A549 (cell line): ENCODE results near the gene RNF207. TPM values are rescaled to one million over a fixed set of nuclear protein-coding genes. Genes with fewer than 3 reads are reported as not detected.

Experiments
- ATAC-seq, 2 experiments: fragments of 200-7000 bp in 1 of 2; fragments of >200 bp in 1 of 2; cut with Nextera tagmentation in 1 of 2; cut with Tn5 transposase in 1 of 2; 3 replicates each; pipeline versions ENCODE4 v1.8.0 to v1.9.1; 2018 to 2020; ENCODE audit warnings: mild to moderate bottlenecking in 1 of 2, moderate library complexity in 1 of 2
- CTCF ChIA-PET: fragments of 300-600 bp; sonication (Branson Sonifier 250); formaldehyde crosslinking; extraction: SDS; loops from one replicate; lab custom pipeline; 2021; ENCODE audit warnings: antibody characterized with exemption, inconsistent platforms; lab: Yijun Ruan, JAX
- POLR2A ChIA-PET: fragments of 350-600 bp; formaldehyde crosslinking; extraction: SDS; loops from one replicate; lab custom pipeline; 2021; ENCODE audit warnings: antibody characterized with exemption, inconsistent platforms; lab: Yijun Ruan, JAX
- DNase-seq, 2 experiments: peaks; one replicate each; pipeline versions ENCODE4 v3.0.0 to v3.0.0-alpha.2; 2011 to 2016; ENCODE audit warnings: low read depth in 1 of 2, low spot score in 1 of 2
- FAIRE-seq: peaks from 2 replicates; lab custom pipeline; 2011; peaks lifted over from hg19 to GRCh38; lab: Jason Lieb, UNC
- H3K27ac ChIP-seq, 2 experiments: fragments of >200 bp; sonication (Bioruptor Twin); formaldehyde crosslinking; 3 replicates each; pipeline ENCODE4 v1.5.1; 2016 to 2017
- H3K4me1 ChIP-seq: fragments of >200 bp; sonication (Bioruptor Twin); formaldehyde crosslinking; 3 replicates; pipeline ENCODE4 v1.6.1; 2016
- H3K4me2 ChIP-seq: fragments of >200 bp; sonication (Bioruptor Twin); formaldehyde crosslinking; 3 replicates; pipeline ENCODE4 v1.6.1; 2016
- H3K4me3 ChIP-seq: fragments of >200 bp; sonication (Bioruptor Twin); formaldehyde crosslinking; 3 replicates; pipeline ENCODE4 v1.5.1; 2016
- H3K9me3 ChIP-seq: fragments of >200 bp; sonication (Bioruptor Twin); formaldehyde crosslinking; 3 replicates; pipeline ENCODE4 v1.6.1; 2016
- BHLHE40 ChIP-seq: IDR thresholded peaks from 2 replicates; pipeline ENCODE4 v1.6.1; 2012; ENCODE audit warnings: low read depth, low read length, inconsistent platforms
- CHD2 ChIP-seq: fragments of 150-350 bp; IDR thresholded peaks from 2 replicates; pipeline ENCODE4 v1.6.1; 2014; ENCODE audit warnings: low read length; ENCODE audit not compliant: partially characterized antibody
- CHD4 ChIP-seq: fragments of 200-600 bp; sonication (generic); IDR thresholded peaks from 2 replicates; pipeline ENCODE4 v1.6.1; 2016; ENCODE audit warnings: antibody characterized with exemption, mild to moderate bottlenecking, borderline replicate concordance
- EHF ChIP-seq: fragments of 250-450 bp; sonication (Bioruptor Pico); IDR thresholded peaks from 2 replicates; pipeline ENCODE4 v1.5.0; 2020; ENCODE audit warnings: mild to moderate bottlenecking
- EP300 ChIP-seq, 2 experiments: fragments of >200 bp; sonication (Bioruptor Twin); formaldehyde crosslinking; IDR thresholded peaks; 2 replicates in 1 of 2; 3 replicates in 1 of 2; pipeline ENCODE4 v1.6.1; 2016 to 2017
- FOSL2 ChIP-seq, 2 experiments: fragments of 450-650 bp in 1 of 2; fragments of >200 bp in 1 of 2; sonication (Bioruptor Twin) in 1 of 2; formaldehyde crosslinking; IDR thresholded peaks; 2 replicates each; pipeline versions ENCODE4 v1.5.0 to v1.6.1; 2016 to 2020; ENCODE audit warnings: mild to moderate bottlenecking in 1 of 2, moderate library complexity in 1 of 2
- HMGXB4 ChIP-seq: fragments of 250-450 bp; sonication (Bioruptor Pico); IDR thresholded peaks from 2 replicates; pipeline ENCODE4 v1.5.0; 2021; ENCODE audit warnings: mild to moderate bottlenecking, moderate library complexity, borderline replicate concordance
- HOXA7 ChIP-seq: fragments of 250-450 bp; sonication (Bioruptor Pico); IDR thresholded peaks from 2 replicates; pipeline ENCODE4 v1.5.0; 2020; ENCODE audit warnings: mild to moderate bottlenecking, moderate library complexity
- HOXB13 ChIP-seq: fragments of 250-450 bp; sonication (Bioruptor Pico); IDR thresholded peaks from 2 replicates; pipeline ENCODE4 v1.5.0; 2020; ENCODE audit warnings: low read depth, mild to moderate bottlenecking, moderate library complexity
- JUN ChIP-seq, 2 experiments: fragments of >200 bp; sonication (Bioruptor Twin); formaldehyde crosslinking; IDR thresholded peaks; 2 replicates in 1 of 2; 3 replicates in 1 of 2; pipeline ENCODE4 v1.6.1; 2016 to 2017
- KDM1A ChIP-seq: fragments of 200-600 bp; sonication (generic); IDR thresholded peaks from 2 replicates; pipeline ENCODE4 v1.6.1; 2016; ENCODE audit warnings: low read depth, mild to moderate bottlenecking
- KDM5A ChIP-seq: fragments of 200-600 bp; sonication (generic); IDR thresholded peaks from 2 replicates; pipeline ENCODE4 v1.6.1; 2016; ENCODE audit warnings: antibody characterized with exemption, mild to moderate bottlenecking
- MAFK ChIP-seq: fragments of 450-650 bp; IDR thresholded peaks from 2 replicates; pipeline ENCODE4 v1.6.1; 2014; ENCODE audit not compliant: partially characterized antibody
- MAZ ChIP-seq: fragments of 150-350 bp; IDR thresholded peaks from 2 replicates; pipeline ENCODE4 v1.6.1; 2014; ENCODE audit warnings: antibody characterized with exemption, low read depth, low read length, borderline replicate concordance
- MYC ChIP-seq: IDR thresholded peaks from 2 replicates; pipeline ENCODE4 v1.6.1; 2012; ENCODE audit warnings: mild to moderate bottlenecking, inconsistent platforms, low read length, improper control_type of control experiment, borderline replicate concordance
- NFE2L2 ChIP-seq: fragments of 150-350 bp; conservative IDR thresholded peaks from 2 replicates; pipeline ENCODE4 v1.6.1; 2014; ENCODE audit warnings: low read length
- NR3C1 ChIP-seq: fragments of >200 bp; sonication (Bioruptor Twin); formaldehyde crosslinking; IDR thresholded peaks from 3 replicates; pipeline ENCODE4 v1.6.1; 2017
- PHF8 ChIP-seq: fragments of 200-600 bp; sonication (generic); IDR thresholded peaks from 2 replicates; pipeline ENCODE4 v1.6.1; 2016; ENCODE audit warnings: low read depth, mild to moderate bottlenecking, antibody characterized with exemption, moderate library complexity, borderline replicate concordance
- POLR2A ChIP-seq: IDR thresholded peaks from 2 replicates; pipeline ENCODE4 v1.6.1; 2012; ENCODE audit warnings: mild to moderate bottlenecking, low read length
- POLR2AphosphoS2 ChIP-seq: conservative IDR thresholded peaks from 2 replicates; pipeline ENCODE4 v1.6.1; 2012; ENCODE audit warnings: low read length, improper control_type of control experiment, inconsistent platforms
- RAD21 ChIP-seq, 2 experiments: fragments of >200 bp in 1 of 2; sonication (Bioruptor Twin) in 1 of 2; formaldehyde crosslinking in 1 of 2; IDR thresholded peaks in 1 of 2; conservative IDR thresholded peaks in 1 of 2; 2 replicates in 1 of 2; 3 replicates in 1 of 2; pipeline ENCODE4 v1.6.1; 2012 to 2018; ENCODE audit warnings: inconsistent platforms in 1 of 2
- RNF2 ChIP-seq: fragments of 200-600 bp; sonication (generic); IDR thresholded peaks from 2 replicates; pipeline ENCODE4 v1.6.1; 2016; ENCODE audit warnings: low read depth, mild to moderate bottlenecking, antibody characterized with exemption, moderate library complexity, borderline replicate concordance
- ZC3H11A ChIP-seq: fragments of 450-650 bp; IDR thresholded peaks from 2 replicates; pipeline ENCODE4 v1.6.1; 2014; ENCODE audit warnings: antibody characterized with exemption, mild to moderate bottlenecking
- ZSCAN20 ChIP-seq: fragments of 250-450 bp; sonication (Bioruptor Pico); IDR thresholded peaks from 2 replicates; pipeline ENCODE4 v1.8.0; 2022; ENCODE audit warnings: mild to moderate bottlenecking, moderate library complexity
- WGBS: methylation state at CpG from one replicate; pipeline ENCODE4 v1.1.6; 2017; ENCODE audit errors: missing lambda C conversion rate; 5-methylcytosine and 5-hydroxymethylcytosine counted together
- polyA plus RNA-seq, 4 experiments: library from polyadenylated mRNA; depleted of rRNA in 3 of 4; stranded (reverse); fragments of >200 nt; fragmentation: RNase III in 1 of 4; extraction: RNeasy Plus Mini Kit Qiagen cat#74134 plus additional on column Dnase treatment in 1 of 4; gene quantifications; 2 replicates in 3 of 4; 3 replicates in 1 of 4; pipeline ENCODE4 v1.2.3, GENCODE V29; 2011 to 2017
- TF ChIP-seq, protein P1 (sequence below): IDR thresholded peaks from 2 replicates; pipeline ENCODE4 v1.6.1; 2012
- TF ChIP-seq, protein P2 (sequence below): fragments of >200 bp; sonication (Bioruptor Twin); formaldehyde crosslinking; IDR thresholded peaks from 2 replicates; pipeline ENCODE4 v1.6.1; 2016

Gene RNF207
- polyA plus RNA-seq, 2 of the 4 experiments (the other 2 are of a cell fraction) = 11.3 to 24.6 TPM

GRCh38 chr1:6163191-6163972 lies 42.5 kb upstream of the RNF207 start:
- Histone ChIP-seq H3K27ac (no peak overlapping the region), H3K4me1 (peaks cover 1% of the 10 kb centered on the region), H3K4me3 (no peak overlapping the region), H3K9me3 (no peaks in the 10 kb centered on the region), H3K4me2 (no peak overlapping the region)
- ChIA-PET CTCF (interaction anchor here (2.1 kb wide), 1 partner anchor 8 kb away, joined by 7 read pairs; no protein-coding TSS in a partner anchor), POLR2A (no interaction called here)
- DNase-seq = no peak
- no peak for TF ChIP-seq RNF2
- no peak for TF ChIP-seq MYC
- no peak for TF ChIP-seq PHF8
- no peak for ATAC-seq
- 59% methylated on average over 14 of the region's 15 CpGs for WGBS
- no peak for FAIRE-seq

DNA sequence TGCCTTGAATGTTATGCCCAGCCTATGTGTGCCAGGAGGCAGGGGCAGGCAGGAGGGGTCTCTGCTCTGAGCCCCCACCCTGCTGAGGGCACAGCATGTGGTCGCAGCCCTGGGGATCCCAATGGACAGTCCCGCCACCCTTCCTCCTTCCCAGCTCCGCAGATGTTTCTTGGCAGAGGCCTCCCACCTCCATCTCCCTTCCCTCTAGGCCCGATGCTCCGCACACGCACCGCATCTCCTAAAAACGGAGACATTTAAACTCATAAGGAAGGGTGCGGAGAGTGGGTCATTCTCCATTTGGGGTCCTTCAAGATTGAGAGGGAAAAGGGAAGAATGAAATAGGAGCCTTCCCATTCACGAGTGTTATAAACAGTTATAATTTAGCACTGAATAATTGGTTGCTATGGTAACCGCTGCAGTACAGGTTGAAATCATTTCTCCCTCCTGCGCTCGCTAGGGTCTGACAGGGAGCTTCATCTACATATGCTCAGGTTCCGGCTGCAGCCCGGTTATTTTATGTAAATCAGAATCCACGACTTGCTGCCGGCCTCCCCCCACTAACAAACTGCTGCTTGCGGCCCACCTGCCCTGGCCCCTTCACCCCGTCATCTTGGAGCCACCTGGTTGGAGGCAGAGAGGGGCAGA lies 41.8 kb upstream of the RNF207 start:
- no peak for FAIRE-seq

GRCh38 chr1:6165027-6165426 lies 40.9 kb upstream of the RNF207 start:
- Histone ChIP-seq H3K9me3 (no peaks in the 10 kb centered on the region), H3K27ac (no peak overlapping the region), H3K4me2 (no peak overlapping the region), H3K4me1 (no peaks in the 10 kb centered on the region), H3K4me3 (no peak overlapping the region)
- ChIA-PET CTCF (interaction anchor here (1.6 kb wide), 1 partner anchor 112 kb away, joined by 4 read pairs; no protein-coding TSS in a partner anchor), POLR2A (no interaction called here)
- FAIRE-seq (no peak), ATAC-seq (no peak), DNase-seq (no peak)
- no peak for TF ChIP-seq MYC
- TF ChIP-seq ZC3H11A = no peak
- no peak for TF ChIP-seq POLR2AphosphoS2
- no peak for TF ChIP-seq RAD21 (conservative IDR thresholded peaks at IDR 0.05 in 1 of 2, IDR thresholded peaks at IDR 0.05 in 1 of 2)
- TF ChIP-seq BHLHE40 = no peak
- no peak for TF ChIP-seq KDM1A
- TF ChIP-seq PHF8 = no peak
- TF ChIP-seq FOSL2 (IDR thresholded peaks at IDR 0.05) = no peak
- no peak for TF ChIP-seq FOSL2 (CRISPR knock-in tag; IDR thresholded peaks at IDR 0.05)
- no peak for TF ChIP-seq JUN (IDR thresholded peaks at IDR 0.05)
- TF ChIP-seq MAZ = no peak
- TF ChIP-seq EHF = no peak
- no peak for TF ChIP-seq HMGXB4 (CRISPR knock-in tag)
- TF ChIP-seq, protein P1, sequence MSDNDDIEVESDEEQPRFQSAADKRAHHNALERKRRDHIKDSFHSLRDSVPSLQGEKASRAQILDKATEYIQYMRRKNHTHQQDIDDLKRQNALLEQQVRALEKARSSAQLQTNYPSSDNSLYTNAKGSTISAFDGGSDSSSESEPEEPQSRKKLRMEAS = no peak
- no peak for TF ChIP-seq HOXA7 (CRISPR knock-in tag)
- 62% methylated on average over 4 of the region's 7 CpGs for WGBS

More for the DNA sequence above, 41.8 kb upstream of the RNF207 start:
- Histone ChIP-seq H3K27ac (no peak overlapping the region), H3K9me3 (no peaks in the 10 kb centered on the region), H3K4me3 (no peak overlapping the region), H3K4me2 (no peak overlapping the region), H3K4me1 (no peaks in the 10 kb centered on the region)
- DNase-seq = no peak
- no peak for ATAC-seq
- WGBS = 67% methylated on average over 19 of the region's 19 CpGs
- ChIA-PET CTCF (no interaction called here), POLR2A (no interaction called here)
- no peak for TF ChIP-seq NFE2L2
- TF ChIP-seq CHD4 = no peak
- no peak for TF ChIP-seq ZSCAN20
- no peak for TF ChIP-seq RNF2
- no peak for TF ChIP-seq POLR2A
- no peak for TF ChIP-seq MAFK
- TF ChIP-seq, protein P1 = no peak
- TF ChIP-seq CHD2 = no peak
- TF ChIP-seq KDM5A = no peak
- TF ChIP-seq, protein P2, sequence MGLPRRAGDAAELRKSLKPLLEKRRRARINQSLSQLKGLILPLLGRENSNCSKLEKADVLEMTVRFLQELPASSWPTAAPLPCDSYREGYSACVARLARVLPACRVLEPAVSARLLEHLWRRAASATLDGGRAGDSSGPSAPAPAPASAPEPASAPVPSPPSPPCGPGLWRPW = no peak
- no peak for TF ChIP-seq EP300 (IDR thresholded peaks at IDR 0.05)
- TF ChIP-seq NR3C1 = no peak
- no peak for TF ChIP-seq HOXB13 (CRISPR knock-in tag)
